IMR-90 (cell line): ENCODE results near the gene SLC38A1.
A peak's percentile ranks its signal among the peaks of the same experiment; 100 is the strongest.

ENCODE experiments used
- CTCF ChIP-seq: conservative IDR thresholded peaks from 2 replicates; pipeline ENCODE4 v1.5.1; 2012; ENCODE audit warnings: mild to moderate bottlenecking, low read depth, low read length, improper control_type of control experiment
- POLR2A ChIP-seq: IDR thresholded peaks from 2 replicates; pipeline ENCODE4 v1.6.1; 2012; ENCODE audit warnings: mild to moderate bottlenecking, low read depth, low read length
- USF2 ChIP-seq: fragments of 150-350 bp; IDR thresholded peaks from 2 replicates; pipeline ENCODE4 v1.6.1; 2017; ENCODE audit warnings: mild to moderate bottlenecking, antibody characterized with exemption, low read length, low read depth

- TF ChIP-seq POLR2A (peak; percentile 34; the same call in 1 of the 2 replicates), CTCF (no peak), USF2 (no peak)
Measured at GRCh38 chr12:46267825-46268582, 839 bp downstream of the SLC38A1 start.
